ENCODE measurements around the gene MVB12B. TPM values are rescaled to one million over a fixed set of nuclear protein-coding genes. Genes with fewer than 3 reads are reported as not detected.

Gene MVB12B
- total and polyA plus RNA-seq, 9 donors, result 7.0 to 23.1 (median 17.8) TPM

- DNase-seq, result no peak
- Histone ChIP-seq H3K36me3 (no peaks in the 10 kb centered on the region), H3K4me1 (ENCODE audit: insufficient read depth) (peaks cover 3% of the 10 kb centered on the region), H3K4me3 (no peak overlapping the region), H3K9me3 (no peaks in the 10 kb centered on the region), H3K27me3 (no peaks in the 10 kb centered on the region), H3K27ac (no peak overlapping the region)
- no peak for TF ChIP-seq POLR2A (IDR thresholded peaks at IDR 0.05)
- TF ChIP-seq, protein P1, sequence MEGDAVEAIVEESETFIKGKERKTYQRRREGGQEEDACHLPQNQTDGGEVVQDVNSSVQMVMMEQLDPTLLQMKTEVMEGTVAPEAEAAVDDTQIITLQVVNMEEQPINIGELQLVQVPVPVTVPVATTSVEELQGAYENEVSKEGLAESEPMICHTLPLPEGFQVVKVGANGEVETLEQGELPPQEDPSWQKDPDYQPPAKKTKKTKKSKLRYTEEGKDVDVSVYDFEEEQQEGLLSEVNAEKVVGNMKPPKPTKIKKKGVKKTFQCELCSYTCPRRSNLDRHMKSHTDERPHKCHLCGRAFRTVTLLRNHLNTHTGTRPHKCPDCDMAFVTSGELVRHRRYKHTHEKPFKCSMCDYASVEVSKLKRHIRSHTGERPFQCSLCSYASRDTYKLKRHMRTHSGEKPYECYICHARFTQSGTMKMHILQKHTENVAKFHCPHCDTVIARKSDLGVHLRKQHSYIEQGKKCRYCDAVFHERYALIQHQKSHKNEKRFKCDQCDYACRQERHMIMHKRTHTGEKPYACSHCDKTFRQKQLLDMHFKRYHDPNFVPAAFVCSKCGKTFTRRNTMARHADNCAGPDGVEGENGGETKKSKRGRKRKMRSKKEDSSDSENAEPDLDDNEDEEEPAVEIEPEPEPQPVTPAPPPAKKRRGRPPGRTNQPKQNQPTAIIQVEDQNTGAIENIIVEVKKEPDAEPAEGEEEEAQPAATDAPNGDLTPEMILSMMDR (IDR thresholded peaks at IDR 0.05), result no peak
- intact Hi-C loops (cut with DNase I), result loop anchor here in 2 of 4 donors (10.0 kb wide), 2 partner anchors 83 to 997 kb away; no protein-coding TSS in a partner anchor
- WGBS, 3 donors, result 86 to 90% (median 89%) methylated on average over 12 of the region's 12 CpGs
Observed at GRCh38 chr9:126401581-126401980, 75.0 kb downstream of the MVB12B start.

- intact Hi-C loops (cut with DNase I), result loop anchor here in 2 of 4 donors (10.0 kb wide), 2 partner anchors 81 to 999 kb away; no protein-coding TSS in a partner anchor
- WGBS, 3 donors, result 85 to 87% (median 86%) methylated on average over 5 of the region's 5 CpGs
Observed at GRCh38 chr9:126403397-126403796, 76.8 kb downstream of the MVB12B start.

GRCh38 chr9:126404459-126404858 is 77.8 kb downstream of the MVB12B start:
- no peak overlapping the region for H3K4me3 ChIP-seq
- H3K27me3 ChIP-seq, result no peaks in the 10 kb centered on the region
- 89 to 94% (median 89%) methylated on average over 14 of the region's 14 CpGs for WGBS, 3 donors
- intact Hi-C loops (cut with DNase I), result loop anchor here in 2 of 4 donors (10.0 kb wide), 2 partner anchors 80 to 1000 kb away; no protein-coding TSS in a partner anchor
- DNase-seq, result no peak
- H3K9me3 ChIP-seq, result no peaks in the 10 kb centered on the region
- no peak for TF ChIP-seq EP300 (IDR thresholded peaks at IDR 0.05)
- TF ChIP-seq, protein P1 (IDR thresholded peaks at IDR 0.05), result no peak
- no peak for TF ChIP-seq POLR2A (IDR thresholded peaks at IDR 0.05)
- no peak overlapping the region for H3K27ac ChIP-seq
- peaks cover 3% of the 10 kb centered on the region for H3K4me1 ChIP-seq (ENCODE audit: insufficient read depth)
- no peaks in the 10 kb centered on the region for H3K36me3 ChIP-seq

More at GRCh38 chr9:126403397-126403796, 76.8 kb downstream of the MVB12B start:
- no peak overlapping the region for H3K27ac ChIP-seq
- H3K4me3 ChIP-seq, result no peak overlapping the region
- no peaks in the 10 kb centered on the region for H3K36me3 ChIP-seq
- TF ChIP-seq EP300 (IDR thresholded peaks at IDR 0.05) (no peak), POLR2A (IDR thresholded peaks at IDR 0.05) (no peak)
- TF ChIP-seq, protein P1 (IDR thresholded peaks at IDR 0.05), result no peak
- H3K9me3 ChIP-seq, result no peaks in the 10 kb centered on the region
- DNase-seq, result no peak
- no peaks in the 10 kb centered on the region for H3K27me3 ChIP-seq
- peaks cover 3% of the 10 kb centered on the region for H3K4me1 ChIP-seq (ENCODE audit: insufficient read depth)

DNA sequence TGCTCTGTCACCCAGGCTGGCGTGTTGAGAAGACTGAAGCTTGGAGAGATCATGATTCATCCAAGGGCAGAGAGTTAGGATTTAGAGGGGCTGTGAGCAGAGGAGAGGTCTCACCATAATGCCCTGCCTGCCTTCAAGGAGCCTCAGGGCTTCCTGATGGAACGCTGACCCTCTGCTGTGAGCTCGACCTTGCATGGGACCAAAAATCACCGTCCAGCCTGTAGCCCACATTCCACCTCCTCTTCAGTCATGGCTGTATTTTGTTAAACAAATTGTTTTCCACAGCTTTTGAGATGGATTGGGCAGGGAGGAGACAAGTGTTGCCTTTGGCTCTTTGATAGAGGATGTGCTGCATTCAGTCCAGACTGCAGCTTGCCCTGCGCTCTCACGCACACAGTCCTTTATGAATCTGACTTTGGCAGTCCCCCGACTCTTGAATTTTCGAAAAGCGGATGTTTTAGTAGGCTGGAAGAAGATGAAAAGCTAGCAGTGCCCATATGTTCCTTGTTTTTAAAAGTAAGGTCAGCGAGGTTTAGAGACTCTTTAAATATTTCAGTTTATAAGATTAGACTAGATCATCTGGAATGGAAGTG is 79.5 kb downstream of the MVB12B start:
- no peak overlapping the region for H3K4me3 ChIP-seq
- H3K27me3 ChIP-seq, result no peaks in the 10 kb centered on the region
- intact Hi-C loops (cut with DNase I), result loop anchor here in 2 of 4 donors (10.0 kb wide), 2 partner anchors 79 to 1001 kb away; no protein-coding TSS in a partner anchor
- 26 to 53% (median 48%) methylated on average over 10 of the region's 10 CpGs for WGBS, 3 donors
- TF ChIP-seq, protein P1 (IDR thresholded peaks at IDR 0.05), result no peak
- no peak for TF ChIP-seq POLR2A (IDR thresholded peaks at IDR 0.05)
- no peak for TF ChIP-seq EP300 (IDR thresholded peaks at IDR 0.05)
- H3K27ac ChIP-seq, result no peak overlapping the region
- peaks cover 3% of the 10 kb centered on the region for H3K4me1 ChIP-seq (ENCODE audit: insufficient read depth)
- H3K9me3 ChIP-seq, result no peaks in the 10 kb centered on the region
- H3K36me3 ChIP-seq, result no peaks in the 10 kb centered on the region
- DNase-seq, result no peak
